Fibroblast of mammary gland (primary cell): ENCODE data around the gene DYRK1B.

Source experiments
- DNase-seq: peaks from one replicate; pipeline ENCODE4 v3.0.0-alpha.2; 2010; ENCODE audit warnings: low read depth
- H3K4me3 ChIP-seq: 2 replicates; pipeline ENCODE4 v1.5.1; 2011; ENCODE audit warnings: low read depth, mild to moderate bottlenecking, low read length, moderate library complexity; ENCODE audit not compliant: control insufficient read depth
- TF ChIP-seq, protein P1 (sequence below): conservative IDR thresholded peaks from 2 replicates; pipeline ENCODE4 v1.5.1; 2011; ENCODE audit warnings: low read depth, low read length, inconsistent platforms; ENCODE audit not compliant: control insufficient read depth, insufficient read depth

The DYRK1B gene

GRCh38 chr19:39843919-39844793 is 10.2 kb upstream of the DYRK1B start:
- peak overlapping the region; percentile 95 for H3K4me3 ChIP-seq
- TF ChIP-seq, protein P1, sequence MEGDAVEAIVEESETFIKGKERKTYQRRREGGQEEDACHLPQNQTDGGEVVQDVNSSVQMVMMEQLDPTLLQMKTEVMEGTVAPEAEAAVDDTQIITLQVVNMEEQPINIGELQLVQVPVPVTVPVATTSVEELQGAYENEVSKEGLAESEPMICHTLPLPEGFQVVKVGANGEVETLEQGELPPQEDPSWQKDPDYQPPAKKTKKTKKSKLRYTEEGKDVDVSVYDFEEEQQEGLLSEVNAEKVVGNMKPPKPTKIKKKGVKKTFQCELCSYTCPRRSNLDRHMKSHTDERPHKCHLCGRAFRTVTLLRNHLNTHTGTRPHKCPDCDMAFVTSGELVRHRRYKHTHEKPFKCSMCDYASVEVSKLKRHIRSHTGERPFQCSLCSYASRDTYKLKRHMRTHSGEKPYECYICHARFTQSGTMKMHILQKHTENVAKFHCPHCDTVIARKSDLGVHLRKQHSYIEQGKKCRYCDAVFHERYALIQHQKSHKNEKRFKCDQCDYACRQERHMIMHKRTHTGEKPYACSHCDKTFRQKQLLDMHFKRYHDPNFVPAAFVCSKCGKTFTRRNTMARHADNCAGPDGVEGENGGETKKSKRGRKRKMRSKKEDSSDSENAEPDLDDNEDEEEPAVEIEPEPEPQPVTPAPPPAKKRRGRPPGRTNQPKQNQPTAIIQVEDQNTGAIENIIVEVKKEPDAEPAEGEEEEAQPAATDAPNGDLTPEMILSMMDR = peak; percentile 75
- DNase-seq = peak; percentile 71

DNA sequence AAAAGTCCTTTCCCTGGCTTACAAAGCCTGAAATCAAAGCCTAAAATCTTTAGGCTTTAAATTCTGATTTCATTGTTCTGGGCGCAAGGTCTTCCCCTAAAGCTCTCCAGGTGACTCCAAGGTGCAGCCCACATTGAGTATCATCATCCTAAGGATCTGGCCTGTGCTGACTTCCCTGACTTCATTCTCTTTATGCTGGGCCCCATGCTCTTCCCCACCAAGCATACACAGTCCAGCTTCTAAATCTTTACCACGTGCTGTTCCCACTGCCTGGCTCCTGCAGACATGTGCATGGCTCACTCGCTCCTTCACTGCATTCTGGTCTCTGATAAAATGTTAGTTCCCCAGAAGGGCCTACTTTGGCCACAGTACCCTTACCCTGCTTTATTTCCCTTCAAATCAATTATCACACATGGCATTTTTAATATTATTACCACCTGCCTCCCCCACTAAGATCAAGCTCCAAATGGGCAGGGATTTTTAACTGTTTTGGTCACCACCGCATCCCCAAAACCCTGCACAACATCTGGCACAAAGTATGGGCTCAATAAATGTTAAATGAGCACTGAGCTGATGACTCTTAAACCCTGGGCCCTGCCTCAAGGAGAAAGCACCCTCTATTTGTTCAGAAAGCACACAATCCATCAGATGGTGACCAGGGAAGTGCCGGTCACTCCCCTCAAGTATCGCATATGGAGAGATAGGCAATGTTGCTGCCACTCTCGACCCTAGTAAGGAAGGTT is 8.9 kb upstream of the DYRK1B start:
- TF ChIP-seq, protein P1 = no peak

DNA sequence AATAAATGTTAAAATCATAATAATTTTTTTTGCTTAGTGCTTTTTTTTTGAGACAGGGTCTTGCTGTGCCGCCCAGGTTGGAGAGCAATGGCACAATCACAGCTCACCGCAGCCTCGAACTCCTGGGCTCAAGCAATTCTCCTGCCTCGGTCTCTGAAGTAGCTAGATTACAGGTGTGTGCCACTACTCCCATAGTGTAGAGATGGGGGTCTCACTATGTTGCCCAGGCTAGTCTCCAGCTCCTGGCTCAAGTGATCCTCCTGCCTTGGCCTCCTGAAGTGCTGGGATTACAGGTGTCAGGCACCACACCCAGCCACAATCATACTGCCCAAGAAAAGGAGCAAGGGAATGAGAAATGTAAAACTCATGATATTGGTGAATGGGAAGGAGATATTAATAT is 7.1 kb upstream of the DYRK1B start:
- TF ChIP-seq, protein P1 = no peak
- DNase-seq = no peak
- no peak overlapping the region for H3K4me3 ChIP-seq

More for the DNA sequence above, 8.9 kb upstream of the DYRK1B start:
- H3K4me3 ChIP-seq = no peak overlapping the region
- no peak for DNase-seq

DNA sequence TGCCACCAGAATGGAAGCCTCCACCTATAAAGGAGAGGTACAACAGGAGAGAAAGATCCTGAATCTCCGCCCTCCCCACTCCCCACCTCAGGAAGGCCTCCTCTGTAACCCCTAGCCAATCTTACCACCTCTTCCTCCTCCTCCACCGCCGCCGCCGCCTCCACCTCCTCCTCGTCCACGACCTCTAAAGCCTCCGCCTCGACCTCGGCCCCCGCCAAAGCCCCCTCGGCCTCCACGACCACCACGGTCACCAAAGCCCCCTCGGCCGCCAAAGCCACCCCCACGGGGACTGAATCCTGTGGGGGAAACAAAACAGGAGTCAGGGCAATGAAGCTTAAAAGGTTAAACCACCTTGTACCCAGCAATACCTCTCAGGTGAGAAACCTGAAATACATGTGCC is 6.5 kb upstream of the DYRK1B start:
- TF ChIP-seq, protein P1 = no peak
- no peak for DNase-seq
- no peak overlapping the region for H3K4me3 ChIP-seq

DNA sequence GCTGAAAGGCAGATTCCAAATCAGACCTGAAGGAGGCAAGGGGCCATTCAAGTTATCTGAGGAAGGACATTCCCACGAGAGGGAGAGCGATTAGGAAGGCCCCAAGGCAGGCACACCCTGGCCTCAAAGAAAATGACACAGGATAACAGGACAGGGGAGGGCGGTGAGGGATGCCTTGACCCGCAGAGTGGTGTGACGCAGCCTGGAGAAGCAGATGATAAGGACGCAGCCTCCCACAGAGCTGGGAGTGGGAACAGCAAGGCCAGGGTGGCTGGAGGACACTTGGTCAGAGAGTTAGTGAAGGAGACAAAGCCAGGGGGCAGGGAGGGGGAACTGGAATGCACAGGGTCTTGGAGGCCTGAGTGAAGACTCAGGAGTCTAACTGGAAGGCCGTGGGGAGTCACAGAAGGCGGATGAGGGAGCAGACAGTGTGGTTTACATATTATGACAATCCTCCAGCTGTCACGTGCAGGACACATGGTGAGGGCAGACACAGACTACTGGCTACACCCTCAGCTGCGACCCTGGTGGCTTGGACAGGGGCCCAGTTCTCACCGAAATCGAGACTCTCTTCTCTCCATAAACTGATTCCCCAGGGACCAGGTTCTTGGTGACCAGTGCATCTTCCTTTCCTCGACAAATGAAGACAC is 5.8 kb upstream of the DYRK1B start:
- TF ChIP-seq, protein P1 = no peak
- no peak for DNase-seq
- no peak overlapping the region for H3K4me3 ChIP-seq

DNA sequence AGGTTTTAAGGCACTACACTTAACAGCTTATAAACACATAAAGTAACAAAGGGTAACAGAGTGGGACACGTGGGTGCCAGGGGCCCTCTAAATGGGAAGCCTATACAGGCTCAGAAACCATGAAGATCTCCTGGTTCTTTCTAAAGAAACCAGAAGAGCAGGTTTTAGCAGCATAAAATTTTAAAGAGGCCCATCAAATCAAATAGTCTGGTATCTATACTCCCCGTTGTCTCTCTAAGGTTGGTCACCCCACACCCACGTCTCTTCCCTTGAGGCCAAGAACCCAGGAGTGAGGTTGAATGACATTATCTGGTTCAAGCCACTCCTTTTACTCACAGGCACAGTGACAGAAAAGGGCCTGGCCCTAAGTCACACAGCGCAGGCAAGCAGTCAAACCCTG is 4.6 kb upstream of the DYRK1B start:
- H3K4me3 ChIP-seq = no peak overlapping the region
- no peak for DNase-seq
- TF ChIP-seq, protein P1 = no peak
